ENCODE data around the gene FIBCD1. TPM values are rescaled to one million over a fixed set of nuclear protein-coding genes. Genes with fewer than 3 reads are reported as not detected.

FIBCD1 gene
- total RNA-seq, 1 experiment from 2014 or later = 7.1 TPM

DNA sequence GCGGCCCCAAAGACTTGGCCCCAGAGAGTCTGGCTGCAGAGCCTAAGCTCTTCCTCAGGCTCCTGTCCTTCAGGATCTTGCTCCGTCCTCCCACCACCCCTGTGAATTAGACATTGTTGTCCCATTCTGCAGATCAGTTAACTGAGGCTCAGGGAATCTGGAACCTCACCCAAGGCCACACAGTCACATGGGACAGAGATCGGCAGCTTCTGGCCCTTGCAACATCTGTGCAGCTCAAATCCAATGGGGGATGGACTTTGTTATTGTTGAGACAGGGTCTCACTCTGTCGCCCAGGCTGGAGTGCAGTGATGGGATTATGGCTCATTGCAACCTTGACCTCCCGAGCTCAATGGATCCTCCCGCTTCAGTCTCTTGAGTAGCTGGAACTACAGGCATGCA, 46.0 kb upstream of the FIBCD1 start:
- H3K27me3 Mint-ChIP-seq (ENCODE audit: low read depth) = peaks cover 2% of the 10 kb centered on the region
- H3K14ac ChIP-seq (ENCODE audit: insufficient read depth, low read length) = no peak overlapping the region
- H3K27me3 ChIP-seq (ENCODE audit: insufficient read depth, low read length) = no peaks in the 10 kb centered on the region
- H2AK5ac ChIP-seq (ENCODE audit: insufficient read length, low read length) = no peak overlapping the region
- no peak overlapping the region for H3K4me2 ChIP-seq (ENCODE audit: insufficient read depth, insufficient read length, low read length)
- H4K5ac ChIP-seq (ENCODE audit: insufficient read length, low read depth, low read length) = no peak overlapping the region
- no peak overlapping the region for H2BK120ac ChIP-seq (ENCODE audit: low read depth, low read length, poor library complexity, severe bottlenecking)
- H3K23ac ChIP-seq (ENCODE audit: insufficient read length, low read depth, low read length) = no peak overlapping the region
- H2BK15ac ChIP-seq (ENCODE audit: low read depth, low read length) = no peak overlapping the region
- no peak overlapping the region for H4K8ac ChIP-seq (replicated peaks; ENCODE audit: insufficient read length, low read depth, low read length)
- no peaks in the 10 kb centered on the region for H3K9me3 ChIP-seq (ENCODE audit: control insufficient read depth, low read depth, low read length)
- H4K20me1 ChIP-seq (ENCODE audit: control insufficient read depth, insufficient read depth, insufficient read length) = no peaks in the 10 kb centered on the region
- H2AFZ ChIP-seq (ENCODE audit: low read length) = no peak overlapping the region
- H2BK5ac ChIP-seq (ENCODE audit: insufficient read length, low read length) = no peak overlapping the region
- no peak overlapping the region for H3K18ac ChIP-seq (ENCODE audit: insufficient read length, low read depth, low read length)
- no peaks in the 10 kb centered on the region for H3K4me1 ChIP-seq (ENCODE audit: insufficient read depth, low read length)
- no peak overlapping the region for H3K56ac ChIP-seq (ENCODE audit: insufficient read length, low read depth, low read length)
- DNase-seq = no peak
- no peak overlapping the region for H2BK20ac ChIP-seq (ENCODE audit: low read depth, low read length, poor library complexity, severe bottlenecking)
- TF ChIP-seq CTCF (conservative IDR thresholded peaks at IDR 0.05) = no peak
- no peaks in the 10 kb centered on the region; a peak in 2 of 5 replicates for H3K9me3 Mint-ChIP-seq
- H4K91ac ChIP-seq (ENCODE audit: insufficient read length, low read depth, low read length) = no peak overlapping the region
- no peak overlapping the region for H3T11ph ChIP-seq (ENCODE audit: low read length)
- H3K79me2 ChIP-seq (ENCODE audit: insufficient read depth, low read length) = no peaks in the 10 kb centered on the region
- no peak overlapping the region for H3K4ac ChIP-seq (ENCODE audit: low read depth, low read length)
- H3K36me3 Mint-ChIP-seq (ENCODE audit: insufficient read depth in 1 of 3, low read depth in 3 of 3) = no peaks in the 10 kb centered on the region
- no peak overlapping the region for H3K27ac Mint-ChIP-seq
- H3K23me2 ChIP-seq (ENCODE audit: insufficient read length, low read depth, low read length, poor library complexity, severe bottlenecking) = no peaks in the 10 kb centered on the region
- no peak overlapping the region for H3K9ac ChIP-seq (ENCODE audit: extremely low read depth, insufficient read length, low read length)
- H2BK12ac ChIP-seq (ENCODE audit: insufficient read length, low read depth, low read length) = no peak overlapping the region
- H3K27ac ChIP-seq (ENCODE audit: insufficient read length, low read depth, low read length) = no peak overlapping the region
- peaks cover 0 to 25% of the 10 kb centered on the region in 2 experiments; a peak in 2 of 4 replicates for H3K4me1 Mint-ChIP-seq
- H3K79me1 ChIP-seq (ENCODE audit: insufficient read depth, low read depth, low read length, poor library complexity, severe bottlenecking) = no peaks in the 10 kb centered on the region
- no CpG with 5 or more reads among the region's 6 CpGs for WGBS (ENCODE audit: extremely low coverage, insufficient read length, low lambda C conversion rate)
- H3K4me3 Mint-ChIP-seq = no peak overlapping the region

All from H9 (cell line).